PC-9 (cell line): ENCODE data around the gene GBE1. TPM values are rescaled to one million over a fixed set of nuclear protein-coding genes. Genes with fewer than 3 reads are reported as not detected.

Experiments
- BruUV-seq: library from RNA; stranded (reverse); fragments of 400-500 nt; replicated peaks from 2 replicates; lab custom pipeline; 2021; lab: Mats Ljungman, UMichigan
- CTCF ChIA-PET: fragments of 300-600 bp; sonication (Branson Sonifier 250); formaldehyde crosslinking; loops from one replicate; lab custom pipeline; 2022; ENCODE audit warnings: antibody characterized with exemption; lab: Charles Lee
- POLR2A ChIA-PET: fragments of 300-600 bp; sonication (Branson Sonifier 250); formaldehyde crosslinking; loops from one replicate; lab custom pipeline; 2022; ENCODE audit warnings: antibody characterized with exemption; ENCODE audit not compliant: unreplicated experiment; lab: Charles Lee
- DNase-seq, 2 experiments: peaks; one replicate each; pipeline versions ENCODE4 v3.0.0 to v3.0.0-alpha.2; 2015 to 2022; ENCODE audit warnings: mixed read lengths in 1 of 2
- H2AFZ ChIP-seq: fragments of 200-600 bp; sonication (generic); 2 replicates; pipeline ENCODE4 v1.8.1; 2017; ENCODE audit warnings: antibody characterized with exemption
- H3F3A ChIP-seq: fragments of 200-600 bp; sonication (generic); 2 replicates; pipeline ENCODE4 v1.8.1; 2017; ENCODE audit warnings: antibody characterized with exemption, mild to moderate bottlenecking, low read depth; ENCODE audit not compliant: insufficient read depth
- H3K27ac ChIP-seq: fragments of 200-600 bp; sonication (generic); 2 replicates; pipeline ENCODE4 v1.6.1; 2016; ENCODE audit warnings: mixed run types
- H3K27me3 ChIP-seq: fragments of 200-600 bp; sonication (generic); 2 replicates; pipeline ENCODE4 v1.6.1; 2016; ENCODE audit warnings: low read depth, mixed run types; ENCODE audit not compliant: insufficient read depth
- H3K36me3 ChIP-seq: fragments of 200-600 bp; sonication (generic); 2 replicates; pipeline ENCODE4 v1.6.1; 2016; ENCODE audit warnings: low read depth, mixed run types
- H3K4me1 ChIP-seq: fragments of 200-600 bp; sonication (generic); replicated peaks from 2 replicates; pipeline ENCODE4 v1.6.1; 2016; ENCODE audit warnings: mixed run types; ENCODE audit not compliant: insufficient read depth
- H3K4me2 ChIP-seq: fragments of 200-600 bp; sonication (generic); 2 replicates; pipeline ENCODE4 v1.6.1; 2017; ENCODE audit warnings: mixed run types
- H3K4me3 ChIP-seq: fragments of 200-600 bp; sonication (generic); 2 replicates; pipeline ENCODE4 v1.6.1; 2016; ENCODE audit warnings: mixed run types
- H3K79me2 ChIP-seq: fragments of 200-600 bp; sonication (generic); 2 replicates; pipeline ENCODE4 v1.6.1; 2017; ENCODE audit warnings: low read depth, mixed run types
- H3K9me2 ChIP-seq: fragments of 200-600 bp; sonication (generic); 2 replicates; pipeline ENCODE4 v1.8.1; 2017; ENCODE audit warnings: mild to moderate bottlenecking; ENCODE audit not compliant: insufficient read depth
- H3K9me3 ChIP-seq: fragments of 200-600 bp; sonication (generic); 2 replicates; pipeline ENCODE4 v1.8.1; 2016; ENCODE audit warnings: low read depth; ENCODE audit not compliant: insufficient read depth
- H4K20me1 ChIP-seq: fragments of 200-600 bp; sonication (generic); 2 replicates; pipeline ENCODE4 v1.8.1; 2017; ENCODE audit not compliant: insufficient read depth
- EZH2 ChIP-seq: fragments of 200-600 bp; sonication (generic); IDR thresholded peaks from 2 replicates; pipeline ENCODE4 v1.8.0; 2017; ENCODE audit warnings: antibody characterized with exemption, low read depth
- intact Hi-C: fragments of 100-400 bp; cut with micrococcal nuclease; formaldehyde crosslinking; loops from one replicate; pipeline ENCODE4 v1.10.0; 2022; ENCODE audit not compliant: unreplicated experiment
- total RNA-seq: library from RNA; stranded (reverse); gene quantifications from 2 replicates; pipeline ENCODE4 v1.2.3, GENCODE V29; 2021
- TF ChIP-seq, protein P1 (sequence below): fragments of 200-600 bp; sonication (generic); conservative IDR thresholded peaks from 2 replicates; pipeline ENCODE4 v1.6.1; 2017; ENCODE audit warnings: mixed run types, antibody characterized with exemption, mild to moderate bottlenecking, moderate library complexity

Gene GBE1
- total RNA-seq, 1 experiment from 2014 or later, result 31.2 TPM

DNA sequence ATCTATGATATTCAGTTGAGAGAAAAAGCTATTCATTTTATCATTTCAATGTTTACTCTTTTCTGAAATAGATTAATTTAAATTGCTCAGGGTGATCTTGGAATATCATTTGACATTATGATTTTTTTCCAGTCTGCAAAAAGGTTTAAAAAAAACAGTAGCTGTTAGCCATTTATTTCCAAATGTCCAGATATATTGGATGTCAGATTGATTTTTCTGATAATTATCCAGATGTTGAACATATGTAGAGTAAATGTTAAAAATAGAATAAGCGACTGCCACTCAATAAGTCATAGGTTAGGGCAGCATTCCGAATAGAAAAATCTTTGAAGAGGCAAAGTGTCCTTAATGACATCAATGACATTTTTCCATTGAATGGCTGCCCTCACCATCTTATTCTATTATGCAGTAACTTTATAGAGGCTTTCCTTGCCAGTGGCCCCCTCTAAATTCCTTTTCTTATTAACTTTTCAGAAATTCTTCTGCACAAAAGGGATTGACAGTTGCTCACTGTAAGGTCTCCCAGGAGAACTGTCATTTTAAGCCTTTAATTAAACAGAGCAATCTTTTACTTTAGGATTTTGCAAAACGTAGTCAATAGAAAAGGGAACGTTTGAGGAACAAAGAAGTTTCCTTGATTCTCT lies 316.5 kb downstream of the GBE1 start:
- no peaks in the 10 kb centered on the region for H3K36me3 ChIP-seq
- H3K4me1 ChIP-seq, result no peaks in the 10 kb centered on the region
- H2AFZ ChIP-seq, result no peak overlapping the region
- ChIA-PET CTCF (no interaction called here), POLR2A (no interaction called here)
- TF ChIP-seq, protein P1, sequence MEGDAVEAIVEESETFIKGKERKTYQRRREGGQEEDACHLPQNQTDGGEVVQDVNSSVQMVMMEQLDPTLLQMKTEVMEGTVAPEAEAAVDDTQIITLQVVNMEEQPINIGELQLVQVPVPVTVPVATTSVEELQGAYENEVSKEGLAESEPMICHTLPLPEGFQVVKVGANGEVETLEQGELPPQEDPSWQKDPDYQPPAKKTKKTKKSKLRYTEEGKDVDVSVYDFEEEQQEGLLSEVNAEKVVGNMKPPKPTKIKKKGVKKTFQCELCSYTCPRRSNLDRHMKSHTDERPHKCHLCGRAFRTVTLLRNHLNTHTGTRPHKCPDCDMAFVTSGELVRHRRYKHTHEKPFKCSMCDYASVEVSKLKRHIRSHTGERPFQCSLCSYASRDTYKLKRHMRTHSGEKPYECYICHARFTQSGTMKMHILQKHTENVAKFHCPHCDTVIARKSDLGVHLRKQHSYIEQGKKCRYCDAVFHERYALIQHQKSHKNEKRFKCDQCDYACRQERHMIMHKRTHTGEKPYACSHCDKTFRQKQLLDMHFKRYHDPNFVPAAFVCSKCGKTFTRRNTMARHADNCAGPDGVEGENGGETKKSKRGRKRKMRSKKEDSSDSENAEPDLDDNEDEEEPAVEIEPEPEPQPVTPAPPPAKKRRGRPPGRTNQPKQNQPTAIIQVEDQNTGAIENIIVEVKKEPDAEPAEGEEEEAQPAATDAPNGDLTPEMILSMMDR, result no peak
- TF ChIP-seq EZH2, result no peak
- BruUV-seq, result no TSS peak
- no peaks in the 10 kb centered on the region for H3K9me2 ChIP-seq
- H3K4me3 ChIP-seq, result no peak overlapping the region
- intact Hi-C loops, result no loop called here
- no peaks in the 10 kb centered on the region for H4K20me1 ChIP-seq
- H3K9me3 ChIP-seq, result no peaks in the 10 kb centered on the region
- no peaks in the 10 kb centered on the region for H3K79me2 ChIP-seq
- H3F3A ChIP-seq, result no peaks in the 10 kb centered on the region
- H3K27ac ChIP-seq, result no peak overlapping the region
- H3K4me2 ChIP-seq, result no peak overlapping the region
- H3K27me3 ChIP-seq, result no peaks in the 10 kb centered on the region
- no peak for DNase-seq

DNA sequence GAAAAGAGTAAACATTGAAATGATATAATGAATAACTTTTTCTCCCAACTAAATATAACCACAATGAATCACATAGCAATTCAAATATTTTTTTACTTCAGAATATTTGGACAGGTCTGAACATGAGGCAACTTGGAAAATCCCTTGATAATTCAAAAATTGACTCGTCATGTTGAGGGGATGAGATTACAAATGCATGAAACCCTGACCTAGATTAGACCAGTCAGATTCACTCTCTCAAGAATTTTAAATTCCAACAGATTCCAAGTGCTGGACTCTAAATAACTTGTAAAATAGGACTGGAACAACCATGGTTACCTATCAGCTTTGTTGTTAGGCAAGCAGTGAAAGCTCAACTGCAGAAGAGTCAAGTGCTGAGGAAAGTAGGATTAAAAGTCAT lies 317.5 kb downstream of the GBE1 start:
- Histone ChIP-seq H3K4me3 (no peak overlapping the region), H3K9me2 (no peaks in the 10 kb centered on the region), H3F3A (no peaks in the 10 kb centered on the region), H3K9me3 (no peaks in the 10 kb centered on the region), H4K20me1 (no peaks in the 10 kb centered on the region), H3K79me2 (no peaks in the 10 kb centered on the region), H3K36me3 (no peaks in the 10 kb centered on the region), H3K4me1 (no peaks in the 10 kb centered on the region), H3K27ac (no peak overlapping the region), H3K27me3 (no peaks in the 10 kb centered on the region), H2AFZ (no peak overlapping the region), H3K4me2 (no peak overlapping the region)
- DNase-seq, result no peak
- ChIA-PET CTCF (no interaction called here), POLR2A (no interaction called here)
- intact Hi-C loops, result no loop called here
- no TSS peak for BruUV-seq
- TF ChIP-seq EZH2, result no peak
- TF ChIP-seq, protein P1, result no peak

DNA sequence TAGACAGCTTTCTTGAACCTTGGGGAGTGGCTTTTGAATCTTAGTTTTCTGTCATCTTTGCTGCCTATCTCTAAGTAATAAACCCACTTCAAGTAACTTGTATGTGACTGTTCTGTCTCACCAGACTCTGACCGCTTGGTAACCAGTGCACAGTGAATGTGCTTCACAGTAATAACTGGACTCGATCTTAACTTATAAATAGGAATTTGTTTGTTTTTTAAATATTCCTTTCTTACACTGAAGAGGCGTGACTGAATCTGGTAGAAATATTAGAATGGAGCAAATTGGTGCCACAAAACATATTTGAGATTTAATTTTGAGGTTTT lies 318.0 kb downstream of the GBE1 start:
- Histone ChIP-seq H3K9me3 (no peaks in the 10 kb centered on the region), H3F3A (no peaks in the 10 kb centered on the region), H3K4me2 (no peak overlapping the region), H3K27ac (no peak overlapping the region), H3K27me3 (no peaks in the 10 kb centered on the region), H3K79me2 (no peaks in the 10 kb centered on the region), H2AFZ (no peak overlapping the region), H3K36me3 (no peaks in the 10 kb centered on the region), H3K9me2 (no peaks in the 10 kb centered on the region), H3K4me1 (no peaks in the 10 kb centered on the region), H4K20me1 (no peaks in the 10 kb centered on the region), H3K4me3 (no peak overlapping the region)
- POLR2A ChIA-PET, result no interaction called here
- CTCF ChIA-PET, result no interaction called here
- DNase-seq, result no peak
- TF ChIP-seq, protein P1, result no peak
- TF ChIP-seq EZH2, result no peak
- BruUV-seq, result no TSS peak
- intact Hi-C loops, result no loop called here
